HepG2 (cell line): ENCODE measurements around the gene EPO. TPM values are rescaled to one million over a fixed set of nuclear protein-coding genes. Genes with fewer than 3 reads are reported as not detected.

ENCODE experiments used
- CBFB ChIP-seq: sonication (generic); formaldehyde crosslinking; IDR thresholded peaks from 2 replicates; pipeline ENCODE4 v1.4.0; 2020; ENCODE audit warnings: missing genetic modification reagents
- HMGA1 ChIP-seq: sonication (generic); formaldehyde crosslinking; conservative IDR thresholded peaks from 2 replicates; pipeline ENCODE4 v1.4.0; 2020; ENCODE audit warnings: missing genetic modification reagents
- HMGXB3 ChIP-seq: sonication (generic); formaldehyde crosslinking; IDR thresholded peaks from 2 replicates; pipeline ENCODE4 v1.4.0; 2020; ENCODE audit warnings: missing genetic modification reagents, borderline replicate concordance
- KLF12 ChIP-seq: sonication (generic); formaldehyde crosslinking; IDR thresholded peaks from 2 replicates; pipeline ENCODE4 v1.4.0; 2020; ENCODE audit warnings: missing genetic modification reagents, borderline replicate concordance
- ZNF276 ChIP-seq: sonication (generic); formaldehyde crosslinking; IDR thresholded peaks from 2 replicates; pipeline ENCODE4 v1.4.0; 2020; ENCODE audit warnings: mild to moderate bottlenecking, low read depth, missing genetic modification reagents
- ZNF501 ChIP-seq: sonication (generic); formaldehyde crosslinking; IDR thresholded peaks from 2 replicates; pipeline ENCODE4 v1.5.1; 2020; ENCODE audit warnings: mild to moderate bottlenecking, moderate library complexity, missing genetic modification reagents
- polyA plus RNA-seq, 8 experiments: library from polyadenylated mRNA; depleted of rRNA in 3 of 8; stranded (reverse) in 7 of 8; unstranded in 1 of 8; fragments of >200 nt; fragmentation: Illumina TruSeq in 4 of 8; extraction: Trizol in 4 of 8; gene quantifications; 2 replicates each; pipeline versions ENCODE4 v1.2.1 to v1.2.3, GENCODE V29; 2011 to 2016; ENCODE audit warnings: low read depth in 4 of 8, missing spikeins in 1 of 8, mixed read lengths in 1 of 8; ENCODE audit not compliant: insufficient read depth in 1 of 8
- total RNA-seq, 5 experiments: library from RNA; depleted of rRNA; stranded (reverse); fragments of >200 nt; fragmentation: Illumina TruSeq; extraction: Trizol; gene quantifications; 2 replicates each; pipeline ENCODE4 v1.2.3, GENCODE V29; 2016; ENCODE audit warnings: low read depth in 1 of 5
- TF ChIP-seq, protein P1 (sequence below): IDR thresholded peaks from 2 replicates; pipeline ENCODE4 v1.6.1; 2016; ENCODE audit warnings: low read depth, missing genetic modification reagents, missing compliant biosample characterization
- TF ChIP-seq, protein P2 (sequence below), 2 experiments: fragments of 450-650 bp in 1 of 2; sonication (generic) in 1 of 2; formaldehyde crosslinking; IDR thresholded peaks; 2 replicates each; pipeline versions ENCODE4 v1.5.0 to v1.8.0; 2020 to 2022; ENCODE audit warnings: mild to moderate bottlenecking in 1 of 2, missing genetic modification reagents in 1 of 2
- TF ChIP-seq, protein P3 (sequence below): sonication (generic); formaldehyde crosslinking; IDR thresholded peaks from 2 replicates; pipeline ENCODE4 v1.4.0; 2020; ENCODE audit warnings: missing genetic modification reagents, borderline replicate concordance

The EPO gene
- total and polyA plus RNA-seq, 2 of the 13 experiments (the other 11 are each of a cell fraction or from before 2014, with no cell fraction given): 10.3 to 25.7 TPM

- TF ChIP-seq, protein P1, sequence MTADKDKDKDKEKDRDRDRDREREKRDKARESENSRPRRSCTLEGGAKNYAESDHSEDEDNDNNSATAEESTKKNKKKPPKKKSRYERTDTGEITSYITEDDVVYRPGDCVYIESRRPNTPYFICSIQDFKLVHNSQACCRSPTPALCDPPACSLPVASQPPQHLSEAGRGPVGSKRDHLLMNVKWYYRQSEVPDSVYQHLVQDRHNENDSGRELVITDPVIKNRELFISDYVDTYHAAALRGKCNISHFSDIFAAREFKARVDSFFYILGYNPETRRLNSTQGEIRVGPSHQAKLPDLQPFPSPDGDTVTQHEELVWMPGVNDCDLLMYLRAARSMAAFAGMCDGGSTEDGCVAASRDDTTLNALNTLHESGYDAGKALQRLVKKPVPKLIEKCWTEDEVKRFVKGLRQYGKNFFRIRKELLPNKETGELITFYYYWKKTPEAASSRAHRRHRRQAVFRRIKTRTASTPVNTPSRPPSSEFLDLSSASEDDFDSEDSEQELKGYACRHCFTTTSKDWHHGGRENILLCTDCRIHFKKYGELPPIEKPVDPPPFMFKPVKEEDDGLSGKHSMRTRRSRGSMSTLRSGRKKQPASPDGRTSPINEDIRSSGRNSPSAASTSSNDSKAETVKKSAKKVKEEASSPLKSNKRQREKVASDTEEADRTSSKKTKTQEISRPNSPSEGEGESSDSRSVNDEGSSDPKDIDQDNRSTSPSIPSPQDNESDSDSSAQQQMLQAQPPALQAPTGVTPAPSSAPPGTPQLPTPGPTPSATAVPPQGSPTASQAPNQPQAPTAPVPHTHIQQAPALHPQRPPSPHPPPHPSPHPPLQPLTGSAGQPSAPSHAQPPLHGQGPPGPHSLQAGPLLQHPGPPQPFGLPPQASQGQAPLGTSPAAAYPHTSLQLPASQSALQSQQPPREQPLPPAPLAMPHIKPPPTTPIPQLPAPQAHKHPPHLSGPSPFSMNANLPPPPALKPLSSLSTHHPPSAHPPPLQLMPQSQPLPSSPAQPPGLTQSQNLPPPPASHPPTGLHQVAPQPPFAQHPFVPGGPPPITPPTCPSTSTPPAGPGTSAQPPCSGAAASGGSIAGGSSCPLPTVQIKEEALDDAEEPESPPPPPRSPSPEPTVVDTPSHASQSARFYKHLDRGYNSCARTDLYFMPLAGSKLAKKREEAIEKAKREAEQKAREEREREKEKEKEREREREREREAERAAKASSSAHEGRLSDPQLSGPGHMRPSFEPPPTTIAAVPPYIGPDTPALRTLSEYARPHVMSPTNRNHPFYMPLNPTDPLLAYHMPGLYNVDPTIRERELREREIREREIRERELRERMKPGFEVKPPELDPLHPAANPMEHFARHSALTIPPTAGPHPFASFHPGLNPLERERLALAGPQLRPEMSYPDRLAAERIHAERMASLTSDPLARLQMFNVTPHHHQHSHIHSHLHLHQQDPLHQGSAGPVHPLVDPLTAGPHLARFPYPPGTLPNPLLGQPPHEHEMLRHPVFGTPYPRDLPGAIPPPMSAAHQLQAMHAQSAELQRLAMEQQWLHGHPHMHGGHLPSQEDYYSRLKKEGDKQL (CRISPR knock-in tag): no peak
- TF ChIP-seq, protein P2, sequence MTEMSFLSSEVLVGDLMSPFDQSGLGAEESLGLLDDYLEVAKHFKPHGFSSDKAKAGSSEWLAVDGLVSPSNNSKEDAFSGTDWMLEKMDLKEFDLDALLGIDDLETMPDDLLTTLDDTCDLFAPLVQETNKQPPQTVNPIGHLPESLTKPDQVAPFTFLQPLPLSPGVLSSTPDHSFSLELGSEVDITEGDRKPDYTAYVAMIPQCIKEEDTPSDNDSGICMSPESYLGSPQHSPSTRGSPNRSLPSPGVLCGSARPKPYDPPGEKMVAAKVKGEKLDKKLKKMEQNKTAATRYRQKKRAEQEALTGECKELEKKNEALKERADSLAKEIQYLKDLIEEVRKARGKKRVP (CRISPR knock-in tag; IDR thresholded peaks at IDR 0.05): 0 out of 4 replicates have a peak, but pooled peaks of 1 of the 2 experiments have one; percentile 44
- TF ChIP-seq, protein P3, sequence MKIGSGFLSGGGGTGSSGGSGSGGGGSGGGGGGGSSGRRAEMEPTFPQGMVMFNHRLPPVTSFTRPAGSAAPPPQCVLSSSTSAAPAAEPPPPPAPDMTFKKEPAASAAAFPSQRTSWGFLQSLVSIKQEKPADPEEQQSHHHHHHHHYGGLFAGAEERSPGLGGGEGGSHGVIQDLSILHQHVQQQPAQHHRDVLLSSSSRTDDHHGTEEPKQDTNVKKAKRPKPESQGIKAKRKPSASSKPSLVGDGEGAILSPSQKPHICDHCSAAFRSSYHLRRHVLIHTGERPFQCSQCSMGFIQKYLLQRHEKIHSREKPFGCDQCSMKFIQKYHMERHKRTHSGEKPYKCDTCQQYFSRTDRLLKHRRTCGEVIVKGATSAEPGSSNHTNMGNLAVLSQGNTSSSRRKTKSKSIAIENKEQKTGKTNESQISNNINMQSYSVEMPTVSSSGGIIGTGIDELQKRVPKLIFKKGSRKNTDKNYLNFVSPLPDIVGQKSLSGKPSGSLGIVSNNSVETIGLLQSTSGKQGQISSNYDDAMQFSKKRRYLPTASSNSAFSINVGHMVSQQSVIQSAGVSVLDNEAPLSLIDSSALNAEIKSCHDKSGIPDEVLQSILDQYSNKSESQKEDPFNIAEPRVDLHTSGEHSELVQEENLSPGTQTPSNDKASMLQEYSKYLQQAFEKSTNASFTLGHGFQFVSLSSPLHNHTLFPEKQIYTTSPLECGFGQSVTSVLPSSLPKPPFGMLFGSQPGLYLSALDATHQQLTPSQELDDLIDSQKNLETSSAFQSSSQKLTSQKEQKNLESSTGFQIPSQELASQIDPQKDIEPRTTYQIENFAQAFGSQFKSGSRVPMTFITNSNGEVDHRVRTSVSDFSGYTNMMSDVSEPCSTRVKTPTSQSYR: no peak
- peak; percentile 94 for TF ChIP-seq ZNF501
- 0 out of 2 replicates have a peak, but pooled peaks have one; percentile 68 for TF ChIP-seq ZNF276 (CRISPR knock-in tag)
- no peak for TF ChIP-seq HMGA1 (CRISPR knock-in tag)
- TF ChIP-seq KLF12: no peak
- TF ChIP-seq HMGXB3: peak; percentile 41; the same call in 1 of the 2 replicates
- 0 out of 2 replicates have a peak, but pooled peaks have one; percentile 52 for TF ChIP-seq CBFB (CRISPR knock-in tag)
Observed at GRCh38 chr7:100705753-100706671, 14.3 kb upstream of the EPO start, which contains the start of gene POP7 (continued).
